Measurements from ENCODE around the gene ZNF683. TPM values are rescaled to one million over a fixed set of nuclear protein-coding genes. Genes with fewer than 3 reads are reported as not detected.

ZNF683 gene
- not detected in 5 replicates for total RNA-seq (2022; extraction: Qiagen RNA extraction; ENCODE audit: low read depth)

GRCh38 chr1:26372611-26373010, at the start of gene ZNF683:
ZNF683 (minus strand) TSS chr1:26372750; CDS start chr1:26368571, 4,179 bp downstream.

DNA sequence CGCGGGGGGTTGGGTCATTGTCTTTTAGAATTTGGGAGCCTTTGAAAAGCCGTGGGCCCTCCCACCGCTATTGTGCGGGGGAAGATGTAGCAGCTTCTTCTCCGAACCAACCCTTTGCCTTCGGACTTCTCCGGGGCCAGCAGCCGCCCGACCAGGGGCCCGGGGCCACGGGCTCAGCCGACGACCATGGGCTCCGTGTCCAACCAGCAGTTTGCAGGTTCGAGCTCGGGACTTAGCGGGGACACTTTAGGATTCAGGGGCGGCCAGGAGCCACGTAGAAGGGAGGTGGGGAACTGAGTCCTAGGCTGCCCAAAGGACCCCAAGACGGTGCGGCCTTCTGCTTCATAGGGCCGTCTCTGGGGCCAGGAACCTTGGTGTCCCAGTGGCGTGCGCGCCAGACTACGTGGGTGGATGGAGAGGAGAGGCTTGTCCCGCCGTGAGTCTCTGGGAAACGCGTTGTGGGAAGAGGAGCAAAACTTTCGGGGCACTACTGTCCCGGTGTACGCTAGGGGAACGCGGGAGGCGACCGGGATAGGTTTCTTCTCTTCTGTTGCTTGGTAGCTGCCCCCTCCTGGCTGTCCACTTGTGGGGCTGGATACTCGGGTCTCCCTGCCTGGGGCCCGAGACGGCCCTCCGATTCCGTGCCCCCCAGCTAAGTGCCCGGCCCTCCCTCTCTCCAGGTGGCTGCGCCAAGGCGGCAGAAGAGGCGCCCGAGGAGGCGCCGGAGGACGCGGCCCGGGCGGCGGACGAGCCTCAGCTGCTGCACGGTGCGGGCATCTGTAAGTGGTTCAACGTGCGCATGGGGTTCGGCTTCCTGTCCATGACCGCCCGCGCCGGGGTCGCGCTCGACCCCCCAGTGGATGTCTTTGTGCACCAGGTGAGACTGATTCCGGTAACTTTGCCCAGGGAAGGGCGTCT, 38.4 kb upstream of the ZNF683 start, which contains the start of gene LIN28A:
TSS of gene LIN28A (plus strand) at position 112 of the 918 bp plus-strand sequence. CDS start at position 187, 75 bp downstream.

DNA sequence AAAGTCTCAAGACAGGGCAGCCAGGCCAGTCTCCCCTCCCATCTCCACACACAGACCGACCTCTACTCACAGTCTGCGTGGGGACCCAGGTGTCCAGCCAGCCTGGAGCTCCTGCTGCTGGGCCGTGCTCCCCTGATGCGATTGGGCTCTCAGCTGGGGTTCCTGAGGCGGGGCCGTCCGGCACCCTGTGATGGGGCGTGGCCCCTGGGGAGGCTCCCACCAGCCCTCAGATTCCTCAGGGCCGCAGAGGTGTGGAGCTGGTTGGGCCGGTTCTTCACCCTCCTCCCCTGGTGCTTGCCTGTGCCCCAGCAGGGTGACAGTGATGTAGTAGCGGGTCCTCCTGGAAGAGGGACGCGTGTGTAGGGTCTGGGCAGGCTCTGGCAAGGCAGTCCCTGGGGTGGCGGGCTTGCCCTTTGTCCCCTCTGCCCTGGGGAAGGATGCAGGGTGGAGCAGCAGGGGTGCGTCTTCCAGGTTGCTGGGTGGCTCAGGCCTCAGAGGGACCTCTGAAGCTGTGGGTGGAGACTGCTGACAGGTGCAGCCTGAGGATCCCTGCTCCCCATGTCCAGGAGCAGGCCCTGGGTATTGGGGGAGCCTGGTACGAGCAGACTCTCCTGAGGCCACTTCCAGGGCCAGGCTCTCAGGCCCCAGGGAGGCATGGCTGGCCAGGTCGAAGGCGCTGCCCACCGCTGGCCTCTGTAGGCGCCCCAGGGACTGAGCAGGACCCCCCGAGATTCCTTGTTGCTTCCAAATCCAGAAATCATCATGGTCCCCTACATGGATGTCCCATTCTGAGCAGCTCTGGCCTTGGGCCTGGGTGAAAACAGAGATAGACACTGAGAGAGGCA, 18.4 kb downstream of the ZNF683 start, which contains the start of gene CRYBG2:
TSS of gene CRYBG2 (minus strand) at position 155 of the 845 bp plus-strand sequence. CDS start 7,473 bp downstream, outside the sequence.

GRCh38 chr1:26317612-26318337, 54.8 kb downstream of the ZNF683 start, which contains the start of gene CD52:
CD52 (plus strand) TSS chr1:26317958; CDS start chr1:26318018, 60 bp downstream.

Other genes starting within 250 kb of the ZNF683 start
- 0.07 to 0.10 TPM (median 0.08 TPM) in 3 of 5 replicates, not detected in the others for gene FAM110D, start 213.7 kb downstream of the ZNF683 start, total RNA-seq (2022; extraction: Qiagen RNA extraction; ENCODE audit: low read depth)
- not detected in 5 replicates for gene C1orf232, start 203.8 kb downstream of the ZNF683 start, total RNA-seq (2022; extraction: Qiagen RNA extraction; ENCODE audit: low read depth)
- 54.0 to 67.0 TPM (median 63.2 TPM) in 5 replicates for gene ZNF593, start 202.8 kb downstream of the ZNF683 start, total RNA-seq (2022; extraction: Qiagen RNA extraction; ENCODE audit: low read depth)
- 0.26 to 0.31 TPM in 2 of 5 replicates, not detected in the others for gene ZNF593OS, start 200.9 kb downstream of the ZNF683 start, total RNA-seq (2022; extraction: Qiagen RNA extraction; ENCODE audit: low read depth)
- 0.20 to 0.50 TPM (median 0.32 TPM) in 5 replicates for gene CNKSR1, start 195.3 kb downstream of the ZNF683 start, total RNA-seq (2022; extraction: Qiagen RNA extraction; ENCODE audit: low read depth)
- gene CATSPER4, start 182.1 kb downstream of the ZNF683 start, total RNA-seq (2022; extraction: Qiagen RNA extraction; ENCODE audit: low read depth) = not detected in 5 replicates
- gene CEP85, start 138.6 kb downstream of the ZNF683 start, total RNA-seq (2022; extraction: Qiagen RNA extraction; ENCODE audit: low read depth) = 10.3 to 13.3 TPM (median 12.5 TPM) in 5 replicates
- gene SH3BGRL3, start 92.7 kb downstream of the ZNF683 start, total RNA-seq (2022; extraction: Qiagen RNA extraction; ENCODE audit: low read depth) = 111 to 165 TPM (median 137 TPM) in 5 replicates
- gene UBXN11, start 66.1 kb downstream of the ZNF683 start, total RNA-seq (2022; extraction: Qiagen RNA extraction; ENCODE audit: low read depth) = 12.5 to 15.2 TPM (median 14.8 TPM) in 5 replicates
- gene CD52, start 54.8 kb downstream of the ZNF683 start, total RNA-seq (2022; extraction: Qiagen RNA extraction; ENCODE audit: low read depth) = not detected in 5 replicates
- 1.4 to 2.1 TPM (median 1.6 TPM) in 5 replicates for gene CRYBG2, start 18.6 kb downstream of the ZNF683 start, total RNA-seq (2022; extraction: Qiagen RNA extraction; ENCODE audit: low read depth)
- 0.03 TPM in 1 of 5 replicates, not detected in the others for gene LIN28A, start 38.1 kb upstream of the ZNF683 start, total RNA-seq (2022; extraction: Qiagen RNA extraction; ENCODE audit: low read depth)
- 19.3 to 27.5 TPM (median 22.8 TPM) in 5 replicates for gene DHDDS, start 59.6 kb upstream of the ZNF683 start, total RNA-seq (2022; extraction: Qiagen RNA extraction; ENCODE audit: low read depth)
- 328 to 408 TPM (median 339 TPM) in 5 replicates for gene HMGN2, start 99.7 kb upstream of the ZNF683 start, total RNA-seq (2022; extraction: Qiagen RNA extraction; ENCODE audit: low read depth)
- gene RPS6KA1, start 157.0 kb upstream of the ZNF683 start, total RNA-seq (2022; extraction: Qiagen RNA extraction; ENCODE audit: low read depth) = 15.6 to 18.2 TPM (median 17.3 TPM) in 5 replicates

Measured in A549 treated with GW870086 at 1 μM for 4 hours (cell line).